Stomach (tissue), 9 donors: ENCODE measurements around the gene ELMOD3. TPM values are rescaled to one million over a fixed set of nuclear protein-coding genes. Genes with fewer than 3 reads are reported as not detected.

Experiments used
- DNase-seq, 2 donors: peaks; one replicate each; pipeline versions ENCODE4 v3.0.0 to v3.0.0-alpha.2; 2013 to 2019
- H3K27ac ChIP-seq, 5 donors: fragments of 200-600 bp in 4 of 5; sonication (generic) in 4 of 5; one replicate each; pipeline ENCODE4 v1.5.1; 2013 to 2019; ENCODE audit warnings: mild to moderate bottlenecking in 1 of 5, moderate library complexity in 1 of 5
- H3K27me3 ChIP-seq, 3 donors: fragments of 200-600 bp; sonication (generic); one replicate each; pipeline ENCODE4 v1.5.1; 2017 to 2019; ENCODE audit warnings: mixed run types in 1 of 3
- H3K36me3 ChIP-seq, 4 donors: fragments of 200-600 bp; sonication (generic); 1 replicate in 3 of 4; 2 replicates in 1 of 4; pipeline ENCODE4 v1.5.1; 2016 to 2019
- H3K4me1 ChIP-seq, 4 donors: fragments of 200-600 bp; sonication (generic); one replicate each; pipeline ENCODE4 v1.5.1; 2016 to 2019
- H3K4me3 ChIP-seq, 4 donors: fragments of 200-600 bp; sonication (generic) in 3 of 4; one replicate each; pipeline ENCODE4 v1.5.1; 2016 to 2019; ENCODE audit warnings: mild to moderate bottlenecking in 1 of 4
- H3K9me3 ChIP-seq, 4 donors: fragments of 200-600 bp; sonication (generic); one replicate each; pipeline ENCODE4 v1.5.1; 2016 to 2019
- CTCF ChIP-seq, 7 experiments: fragments of 450-650 bp in 4 of 7; fragments of 200-600 bp in 3 of 7; sonication (generic) in 3 of 7; IDR thresholded peaks; one replicate each; pipeline ENCODE4 v1.5.1; 2016 to 2019; ENCODE audit warnings: antibody characterized with exemption in 7 of 7, control low read depth in 2 of 7, mild to moderate bottlenecking in 1 of 7
- EP300 ChIP-seq: sonication (generic); formaldehyde crosslinking; IDR thresholded peaks from one replicate; pipeline ENCODE4 v1.6.1; 2017; ENCODE audit warnings: antibody characterized with exemption
- POLR2A ChIP-seq, 4 donors: fragments of 450-650 bp; IDR thresholded peaks; one replicate each; pipeline ENCODE4 v1.6.1; 2016; ENCODE audit warnings: antibody characterized with exemption in 4 of 4, control low read depth in 2 of 4, mild to moderate bottlenecking in 1 of 4, moderate library complexity in 1 of 4
- POLR2AphosphoS5 ChIP-seq, 3 donors: sonication (generic); formaldehyde crosslinking; IDR thresholded peaks; one replicate each; pipeline ENCODE4 v1.6.1; 2016; ENCODE audit warnings: antibody characterized with exemption in 3 of 3
- WGBS, 5 donors: extraction: QIAGEN DNeasy Blood & Tissue Kit in 3 of 5; methylation state at CpG; one replicate each; pipeline versions ENCODE4 v1.1.5 to v1.1.7; 2013 to 2018; 5-methylcytosine and 5-hydroxymethylcytosine counted together
- intact Hi-C: fragments of 100-400 bp; cut with DNase I; formaldehyde crosslinking; loops from one replicate; pipeline ENCODE4 v1.15.1; 2023; ENCODE audit warnings: low total_unique reads
- polyA plus RNA-seq, 3 donors: library from polyadenylated mRNA; stranded (reverse); fragments of 200-250 nt; gene quantifications; one replicate each; pipeline ENCODE4 v1.2.3, GENCODE V29; 2013
- total RNA-seq, 5 donors: library from RNA; depleted of rRNA; stranded (reverse); fragments of >200 nt; gene quantifications; one replicate each; pipeline versions ENCODE4 v1.1.0 to v1.2.3, GENCODE V29; 2014 to 2016
- donor health status: healthy with polysubstance abuse.
- donor health status: Bipolar disorder and iron deficiency.
- donor health status: healthy.

Gene ELMOD3
- total and polyA plus RNA-seq, 8 donors: 13.4 to 43.8 (median 19.3) TPM

GRCh38 chr2:85395912-85396475, 41.4 kb downstream of the ELMOD3 start:
- peak overlapping the region in 4 of 5 donors; percentile 47 to 81 (median 68) for H3K27ac ChIP-seq
- H3K9me3 ChIP-seq: no peaks in the 10 kb centered on the region
- no peak for DNase-seq
- intact Hi-C loops: no loop called here
- WGBS, 5 donors: 80 to 91% (median 90%) methylated on average over 14 of the region's 14 CpGs
- no peaks in the 10 kb centered on the region for H3K27me3 ChIP-seq
- H3K4me1 ChIP-seq: peaks cover 8 to 47% (median 24%) of the 10 kb centered on the region in 4 donors
- peaks cover 4 to 92% (median 82%) of the 10 kb centered on the region in 4 donors for H3K36me3 ChIP-seq
- TF ChIP-seq POLR2AphosphoS5 (IDR thresholded peaks at IDR 0.05) (no peak), EP300 (no peak), CTCF (IDR thresholded peaks at IDR 0.05) (no peak), POLR2A (IDR thresholded peaks at IDR 0.05) (no peak)
- no peak overlapping the region for H3K4me3 ChIP-seq

- H3K9me3 ChIP-seq: no peaks in the 10 kb centered on the region
- H3K4me1 ChIP-seq: peaks cover 8 to 43% (median 27%) of the 10 kb centered on the region in 4 donors
- peak in 1 of 2 donors; percentile 68 for DNase-seq
- intact Hi-C loops: no loop called here
- no peaks in the 10 kb centered on the region for H3K27me3 ChIP-seq
- TF ChIP-seq CTCF (IDR thresholded peaks at IDR 0.05): no peak
- TF ChIP-seq POLR2AphosphoS5 (IDR thresholded peaks at IDR 0.05): no peak
- no peak for TF ChIP-seq EP300
- TF ChIP-seq POLR2A (IDR thresholded peaks at IDR 0.05): no peak
- 30 to 54% (median 38%) methylated on average over 5 of the region's 5 CpGs for WGBS, 5 donors
- H3K27ac ChIP-seq: peak overlapping the region; percentile 37 to 81 (median 58)
- H3K4me3 ChIP-seq: no peak overlapping the region
- H3K36me3 ChIP-seq: peaks cover 7 to 92% (median 82%) of the 10 kb centered on the region in 4 donors
Observed at GRCh38 chr2:85396531-85397470, 42.2 kb downstream of the ELMOD3 start.

GRCh38 chr2:85397925-85398331, 43.4 kb downstream of the ELMOD3 start:
- 62 to 82% (median 73%) methylated on average over 4 of the region's 4 CpGs for WGBS, 5 donors
- Histone ChIP-seq H3K27ac (peak overlapping the region in 4 of 5 donors; percentile 47 to 81 (median 68)), H3K4me1 (peaks cover 8 to 50% (median 29%) of the 10 kb centered on the region in 4 donors), H3K4me3 (no peak overlapping the region), H3K9me3 (no peaks in the 10 kb centered on the region), H3K27me3 (no peaks in the 10 kb centered on the region), H3K36me3 (peaks cover 9 to 90% (median 74%) of the 10 kb centered on the region in 4 donors)
- intact Hi-C loops: no loop called here
- no peak for DNase-seq
- TF ChIP-seq POLR2AphosphoS5 (IDR thresholded peaks at IDR 0.05) (no peak), EP300 (no peak), POLR2A (IDR thresholded peaks at IDR 0.05) (no peak), CTCF (IDR thresholded peaks at IDR 0.05) (no peak)

GRCh38 chr2:85398426-85399182, 44.0 kb downstream of the ELMOD3 start:
- WGBS, 5 donors: 90 to 95% (median 90%) methylated on average over 6 to 8 of the region's 8 CpGs
- Histone ChIP-seq H3K9me3 (peaks cover 0 to under 1% (median 0%) of the 10 kb centered on the region in 4 donors), H3K27ac (peak overlapping the region in 2 of 5 donors; percentile 58 to 77), H3K4me1 (peaks cover 8 to 50% (median 29%) of the 10 kb centered on the region in 4 donors), H3K36me3 (peaks cover 6 to 86% (median 70%) of the 10 kb centered on the region in 4 donors), H3K27me3 (no peaks in the 10 kb centered on the region), H3K4me3 (no peak overlapping the region)
- intact Hi-C loops: no loop called here
- no peak for TF ChIP-seq POLR2A (IDR thresholded peaks at IDR 0.05)
- TF ChIP-seq POLR2AphosphoS5 (IDR thresholded peaks at IDR 0.05): no peak
- no peak for TF ChIP-seq EP300
- TF ChIP-seq CTCF (IDR thresholded peaks at IDR 0.05): no peak
- DNase-seq: no peak
